GM18526 (cell line): ENCODE results near the gene TMEM129.

Experiments
- POLR2A ChIP-seq: IDR thresholded peaks from 3 replicates; pipeline ENCODE4 v1.6.1; 2011; ENCODE audit not compliant: insufficient read length; ENCODE audit errors: extremely low read depth

TMEM129 gene

GRCh38 chr4:1761130-1761689 is 40.1 kb upstream of the TMEM129 start:
- TF ChIP-seq POLR2A: no peak

GRCh38 chr4:1760521-1761071 is 39.5 kb upstream of the TMEM129 start:
- TF ChIP-seq POLR2A: no peak

GRCh38 chr4:1759818-1760223 is 38.7 kb upstream of the TMEM129 start:
- TF ChIP-seq POLR2A: no peak

GRCh38 chr4:1759170-1759817 is 38.2 kb upstream of the TMEM129 start:
- TF ChIP-seq POLR2A: no peak

- no peak for TF ChIP-seq POLR2A
Observed at GRCh38 chr4:1758306-1759121, 37.4 kb upstream of the TMEM129 start.

- TF ChIP-seq POLR2A: no peak
Observed at GRCh38 chr4:1757836-1758235, 36.7 kb upstream of the TMEM129 start.

GRCh38 chr4:1756893-1757779 is 36.0 kb upstream of the TMEM129 start:
- no peak for TF ChIP-seq POLR2A

- TF ChIP-seq POLR2A: no peak
Observed at GRCh38 chr4:1756079-1756478, 35.0 kb upstream of the TMEM129 start.

- TF ChIP-seq POLR2A: no peak
Observed at GRCh38 chr4:1755297-1755696, 34.2 kb upstream of the TMEM129 start.

- no peak for TF ChIP-seq POLR2A
Observed at GRCh38 chr4:1754336-1754735, 33.2 kb upstream of the TMEM129 start.

- TF ChIP-seq POLR2A: no peak
Observed at GRCh38 chr4:1753697-1754311, 32.7 kb upstream of the TMEM129 start.

GRCh38 chr4:1753294-1753696 is 32.2 kb upstream of the TMEM129 start:
- no peak for TF ChIP-seq POLR2A

GRCh38 chr4:1752284-1753041 is 31.3 kb upstream of the TMEM129 start:
- TF ChIP-seq POLR2A: no peak

GRCh38 chr4:1751919-1752283 is 30.8 kb upstream of the TMEM129 start:
- no peak for TF ChIP-seq POLR2A
